ENCODE results near the gene GPI.

Gene GPI

GRCh38 chr19:34341935-34342680, 22.9 kb upstream of the GPI start:
- no peak for DNase-seq (ENCODE audit: low spot score)

GRCh38 chr19:34343751-34344150, 21.2 kb upstream of the GPI start:
- DNase-seq (ENCODE audit: low spot score) = no peak

DNA sequence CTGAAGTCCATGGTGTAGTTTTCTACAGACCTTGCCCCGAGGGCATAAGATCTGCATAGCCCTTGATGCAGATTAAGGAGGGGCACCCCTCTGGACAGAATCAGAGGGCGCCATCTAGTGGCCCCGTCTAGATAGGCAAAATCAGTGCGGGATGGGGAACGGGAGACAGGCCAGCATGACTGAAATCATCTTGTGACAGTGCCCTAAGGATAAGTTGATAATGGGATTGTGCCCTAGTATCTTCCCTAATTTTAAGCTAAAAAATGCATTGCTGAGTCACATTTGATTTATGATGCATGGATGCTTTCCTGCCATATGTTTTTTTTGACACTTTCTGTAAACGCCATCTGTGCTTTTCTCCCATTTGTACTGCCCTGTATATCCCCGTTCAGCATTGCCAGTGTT, 19.0 kb upstream of the GPI start:
- peak; percentile 50 for DNase-seq (ENCODE audit: low spot score)

GRCh38 chr19:34347561-34348165, 17.3 kb upstream of the GPI start:
- DNase-seq (ENCODE audit: low spot score) = no peak

GRCh38 chr19:34348899-34349487, 16.0 kb upstream of the GPI start:
- no peak for DNase-seq (ENCODE audit: low spot score)

GRCh38 chr19:34350161-34350561, 14.8 kb upstream of the GPI start:
- DNase-seq (ENCODE audit: low spot score) = no peak

- DNase-seq (ENCODE audit: low spot score) = no peak
Measured at GRCh38 chr19:34351382-34351826, 13.6 kb upstream of the GPI start.

- no peak for DNase-seq (ENCODE audit: low spot score)
Measured at GRCh38 chr19:34353546-34353945, 11.4 kb upstream of the GPI start.

- no peak for DNase-seq (ENCODE audit: low spot score)
Measured at GRCh38 chr19:34355201-34355600, 9.8 kb upstream of the GPI start.

- DNase-seq (ENCODE audit: low spot score) = no peak
Measured at GRCh38 chr19:34356875-34357274, 8.1 kb upstream of the GPI start.

- no peak for DNase-seq (ENCODE audit: low spot score)
Measured at GRCh38 chr19:34357431-34357830, 7.6 kb upstream of the GPI start.

DNA sequence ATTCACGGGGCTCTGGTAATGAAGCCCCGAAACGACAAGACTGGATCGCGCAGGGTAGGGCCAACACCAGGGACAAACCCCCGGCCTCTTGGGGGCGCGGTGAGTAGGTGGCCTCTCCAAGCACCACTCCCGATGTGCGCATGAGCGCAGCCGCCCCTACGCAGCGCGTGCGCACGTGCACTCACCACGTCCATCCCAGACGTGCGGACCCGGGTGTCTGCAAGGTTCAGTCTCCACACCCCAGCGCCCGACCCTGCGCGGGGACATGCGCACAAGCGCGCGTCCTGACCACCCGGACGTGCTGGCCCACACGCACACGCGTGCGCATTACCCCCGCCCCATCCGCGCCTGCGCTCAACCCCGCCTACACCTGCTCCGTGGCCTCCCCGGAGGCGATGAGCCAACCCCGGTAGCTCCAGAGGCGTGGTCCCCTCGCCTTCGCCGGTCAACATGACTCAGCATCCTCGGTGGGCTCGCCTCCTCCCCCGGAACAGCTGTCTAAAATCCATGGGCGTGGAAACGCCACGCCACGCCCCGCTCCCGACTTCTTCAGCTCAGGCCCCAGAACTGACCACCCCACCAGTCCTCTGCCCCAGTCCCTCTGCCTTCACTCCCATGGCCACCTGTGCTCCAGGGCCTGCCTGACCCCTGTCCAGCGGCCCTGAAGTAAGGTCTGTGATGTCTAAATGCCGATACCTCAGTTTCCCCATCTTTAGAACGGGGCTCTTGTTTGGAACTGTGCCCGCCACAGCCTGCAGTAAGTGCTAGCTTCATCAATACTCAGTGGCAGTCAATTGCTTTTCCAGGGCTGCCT, 5.6 kb upstream of the GPI start:
- peak; percentile 97 for DNase-seq (ENCODE audit: low spot score)

- no peak for DNase-seq (ENCODE audit: low spot score)
Measured at GRCh38 chr19:34359954-34360315, 5.1 kb upstream of the GPI start.

GRCh38 chr19:34360354-34360909, 4.6 kb upstream of the GPI start:
- DNase-seq (ENCODE audit: low spot score) = no peak

DNA sequence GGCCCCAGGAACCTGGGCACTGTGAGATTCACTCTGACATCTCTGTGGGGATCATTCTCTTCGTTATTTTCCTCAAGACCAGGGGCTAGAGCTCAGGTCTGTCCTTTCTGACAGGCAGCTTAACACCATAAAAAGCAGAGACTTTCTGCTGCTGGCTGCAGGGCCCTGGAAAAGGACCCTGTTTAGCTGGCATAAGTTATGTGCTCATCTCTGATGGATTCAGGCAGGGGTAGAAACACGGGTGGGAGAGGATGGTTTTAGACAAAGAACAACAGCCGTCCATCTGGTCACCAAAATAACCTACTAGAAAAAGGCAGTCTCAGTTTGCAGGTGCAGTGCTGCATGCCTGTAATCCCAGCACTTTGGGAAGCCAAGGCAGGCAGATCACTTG, 2.3 kb upstream of the GPI start:
- DNase-seq (ENCODE audit: low spot score) = no peak

DNA sequence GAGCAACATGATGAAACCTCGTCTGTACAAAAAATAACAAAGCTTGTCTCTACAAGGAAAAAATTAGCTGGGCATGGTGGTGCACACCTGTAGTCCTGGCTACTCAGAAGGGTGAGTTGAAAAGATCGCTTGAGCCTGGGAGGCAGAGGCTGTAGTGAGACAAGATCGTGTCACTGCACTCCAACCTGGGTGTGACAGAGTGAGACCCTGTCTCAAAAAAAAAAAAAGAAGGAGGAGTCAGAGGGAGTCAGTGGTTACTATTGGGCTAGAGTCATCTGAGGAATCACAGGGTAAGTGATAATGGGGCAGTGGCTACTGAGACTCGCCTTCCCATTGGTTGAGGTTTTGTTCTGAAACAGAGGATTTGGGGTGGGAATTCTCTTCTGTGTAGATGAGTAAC, 1.9 kb upstream of the GPI start:
- no peak for DNase-seq (ENCODE audit: low spot score)

DNA sequence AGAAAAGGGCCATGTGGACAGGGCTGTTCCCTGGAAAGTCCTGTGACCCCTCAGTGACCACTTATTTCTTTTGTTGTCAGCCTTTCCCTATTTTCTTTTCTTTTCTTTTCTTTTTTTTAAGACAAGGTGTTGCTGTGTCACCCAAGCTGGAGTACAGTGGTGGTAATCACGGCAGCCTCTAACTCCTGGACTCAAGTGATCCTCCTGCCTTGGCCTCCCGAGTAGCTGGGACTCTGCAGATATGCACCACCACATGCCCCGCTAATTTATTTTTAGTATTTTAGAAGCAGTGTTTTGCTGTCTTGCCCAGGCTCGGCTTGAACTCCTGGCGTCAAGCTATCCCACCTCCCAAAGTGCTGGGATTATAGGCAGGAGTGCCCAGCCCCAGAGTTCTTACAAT, 1.1 kb upstream of the GPI start:
- DNase-seq (ENCODE audit: low spot score) = no peak

DNA sequence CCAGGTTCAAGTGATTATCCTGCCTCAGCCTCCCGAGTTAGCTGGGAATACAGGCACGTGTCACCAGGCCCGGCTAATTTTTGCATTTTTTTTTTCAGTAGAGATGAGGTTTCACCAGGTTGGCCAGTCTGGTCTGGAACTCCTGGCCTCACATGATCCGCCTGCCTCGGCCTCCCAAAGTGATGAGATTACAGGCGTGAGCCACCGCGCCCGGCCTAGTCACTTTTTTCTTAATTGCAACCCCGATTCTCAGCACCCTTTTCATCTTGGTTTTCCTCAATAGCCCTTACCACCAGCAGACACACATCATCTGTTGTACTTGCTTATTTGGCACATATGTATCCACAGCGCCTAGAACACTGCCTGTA, 550 bp upstream of the GPI start:
- no peak for DNase-seq (ENCODE audit: low spot score)

DNA sequence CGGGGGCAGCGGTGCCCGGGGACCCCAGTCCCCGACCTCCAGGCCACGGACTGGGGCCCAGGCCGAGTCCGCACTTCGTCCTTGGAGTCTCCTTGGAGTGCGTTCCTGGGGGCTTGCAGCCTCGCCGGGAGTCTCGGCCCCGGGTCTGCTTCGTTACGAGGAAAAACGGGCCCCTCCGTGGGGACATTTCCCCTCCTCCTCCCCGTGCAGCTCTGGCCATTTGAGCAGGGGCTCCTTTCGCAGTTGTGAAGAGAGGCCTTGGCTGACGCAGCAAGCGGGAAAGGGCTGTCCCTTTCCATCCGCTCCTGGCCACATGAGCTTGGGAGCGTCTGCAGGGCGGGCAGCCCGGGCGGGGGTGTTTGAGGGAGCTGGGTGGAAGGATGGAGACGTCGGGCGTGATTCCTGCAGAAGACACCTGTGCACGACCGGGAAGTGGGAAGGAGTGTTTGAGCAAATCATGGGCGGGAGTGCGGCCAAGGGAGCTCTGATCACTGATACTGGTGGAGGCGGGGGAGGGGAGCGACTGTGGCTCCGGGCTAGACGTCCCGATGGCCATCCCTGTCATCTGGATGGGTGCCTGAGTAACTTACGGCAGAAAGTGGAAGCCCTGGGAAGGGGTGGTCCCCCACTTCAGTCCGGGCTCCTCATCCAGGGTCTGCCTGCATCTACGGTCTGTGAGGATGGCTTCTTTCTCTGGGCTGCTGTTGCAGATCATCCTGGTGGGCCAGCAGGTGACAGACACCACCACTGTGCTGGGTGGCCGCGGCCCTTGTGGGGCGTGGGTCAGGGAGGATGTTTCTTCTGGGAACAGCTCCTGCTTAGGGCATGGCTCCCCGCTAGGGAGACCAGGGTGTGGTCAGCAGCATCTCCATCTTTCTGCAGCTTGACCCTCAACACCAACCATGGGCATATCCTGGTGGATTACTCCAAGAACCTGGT, 736 bp downstream of the GPI start:
- peak; percentile 21 for DNase-seq (ENCODE audit: low spot score)

DNA sequence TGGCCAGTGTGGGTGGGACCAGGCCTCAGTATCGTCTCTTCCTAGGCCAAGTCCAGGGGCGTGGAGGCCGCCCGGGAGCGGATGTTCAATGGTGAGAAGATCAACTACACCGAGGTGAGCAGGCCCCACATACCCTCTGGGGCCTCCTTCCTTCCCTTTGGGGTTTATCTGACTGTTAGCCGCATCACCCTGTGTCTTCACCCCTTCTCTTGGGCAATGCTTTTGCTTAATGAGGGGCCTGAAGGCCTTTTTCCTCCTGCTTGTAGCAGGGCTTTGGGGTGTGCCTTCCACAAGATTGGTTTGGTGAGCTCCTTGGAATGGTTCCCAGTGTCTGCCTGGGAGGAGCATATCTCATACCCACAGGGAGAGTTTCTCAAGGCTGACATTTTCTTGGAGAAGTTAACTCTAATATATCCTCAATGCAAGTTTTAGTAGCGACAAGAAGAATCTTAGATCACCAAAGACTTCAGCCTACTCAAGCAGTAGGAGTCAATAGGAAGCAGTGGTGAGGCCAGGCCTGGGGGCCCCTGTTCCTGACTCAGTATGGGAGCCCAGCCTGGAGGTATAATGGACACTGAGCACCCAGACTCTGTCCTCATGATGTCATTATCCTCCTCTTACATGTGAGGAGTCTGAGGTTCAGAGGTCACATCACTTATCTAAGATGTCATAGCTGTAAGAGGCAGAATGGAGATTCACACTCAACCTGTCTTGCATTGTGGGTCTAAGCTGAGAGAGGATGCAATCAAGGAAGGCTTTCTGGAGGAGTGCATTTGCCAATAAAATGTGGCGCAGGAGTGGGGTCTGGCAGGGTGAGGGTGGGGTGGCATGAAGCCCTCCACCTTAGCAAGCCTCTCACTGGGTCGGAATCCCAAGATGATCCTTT, 2.0 kb downstream of the GPI start:
- no peak for DNase-seq (ENCODE audit: low spot score)

DNA sequence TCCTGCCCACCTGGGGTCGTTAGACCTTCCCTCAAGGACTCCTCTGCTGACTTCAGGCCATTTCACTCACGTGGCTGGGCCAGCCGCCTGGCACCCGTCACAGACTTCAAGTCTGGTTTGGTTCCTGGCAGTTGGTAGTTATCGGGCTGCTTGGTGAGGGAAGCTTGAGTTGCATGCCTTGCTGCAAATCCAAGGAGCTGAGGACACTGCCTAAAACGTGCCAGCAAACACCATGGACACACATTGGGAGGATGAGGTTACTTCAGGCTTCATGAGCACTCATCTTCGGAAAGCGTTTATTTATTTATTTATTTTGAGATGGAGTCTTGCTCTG, 2.6 kb downstream of the GPI start:
- no peak for DNase-seq (ENCODE audit: low spot score)
